Osteoblast (primary cell): Measurements from ENCODE around the gene GRAMD1A. TPM values are rescaled to one million over a fixed set of nuclear protein-coding genes. Genes with fewer than 3 reads are reported as not detected.

Source experiments
- DNase-seq: peaks from one replicate; pipeline ENCODE4 v3.0.0; 2011; ENCODE audit warnings: low spot score, mixed read lengths; ENCODE audit not compliant: insufficient read length; ENCODE audit errors: missing footprints
- H2AFZ ChIP-seq: 2 replicates; pipeline ENCODE4 v1.6.0; 2011; ENCODE audit warnings: mild to moderate bottlenecking, low read length
- H3K27ac ChIP-seq: 2 replicates; pipeline ENCODE4 v1.5.1; 2011; ENCODE audit warnings: mild to moderate bottlenecking, low read depth, low read length, moderate library complexity
- H3K27me3 ChIP-seq: 2 replicates; pipeline ENCODE4 v1.6.0; 2012; ENCODE audit warnings: mild to moderate bottlenecking, control low read depth, inconsistent platforms, low read length, moderate library complexity; ENCODE audit not compliant: insufficient read depth
- H3K36me3 ChIP-seq: 2 replicates; pipeline ENCODE4 v1.5.1; 2011; ENCODE audit warnings: mild to moderate bottlenecking, low read length, control low read depth, moderate library complexity; ENCODE audit not compliant: insufficient read depth
- H3K4me1 ChIP-seq: 2 replicates; pipeline ENCODE4 v1.5.1; 2011; ENCODE audit warnings: mild to moderate bottlenecking, low read length, control low read depth, moderate library complexity; ENCODE audit not compliant: insufficient read depth
- H3K4me2 ChIP-seq: 2 replicates; pipeline ENCODE4 v1.6.0; 2011; ENCODE audit warnings: mild to moderate bottlenecking, low read length; ENCODE audit not compliant: insufficient read depth
- H3K4me3 ChIP-seq: fragments of 200-600 bp; sonication (generic); 3 replicates; pipeline ENCODE4 v1.5.1; 2012; ENCODE audit warnings: mild to moderate bottlenecking, low read length, inconsistent platforms; ENCODE audit not compliant: insufficient read depth
- H3K79me2 ChIP-seq: 2 replicates; pipeline ENCODE4 v1.6.0; 2012; ENCODE audit warnings: mild to moderate bottlenecking, low read length, control low read depth, inconsistent platforms; ENCODE audit not compliant: insufficient read depth
- H3K9me3 ChIP-seq: 2 replicates; pipeline ENCODE4 v1.5.1; 2011; ENCODE audit warnings: low read depth, low read length, control low read depth
- H4K20me1 ChIP-seq: 2 replicates; pipeline ENCODE4 v1.6.0; 2012; ENCODE audit warnings: mild to moderate bottlenecking, low read length, control low read depth; ENCODE audit not compliant: insufficient read depth
- total RNA-seq: library from RNA; depleted of rRNA; stranded (reverse); fragments of >200 nt; gene quantifications from 2 replicates; pipeline ENCODE4 v1.2.3, GENCODE V29; 2012
- TF ChIP-seq, protein P1 (sequence below): IDR thresholded peaks from 2 replicates; pipeline ENCODE4 v1.5.1; 2011; ENCODE audit warnings: mild to moderate bottlenecking, low read depth, low read length, moderate library complexity; ENCODE audit errors: extremely low read depth

Gene GRAMD1A
- total RNA-seq, 1 donor = 29.7 TPM

DNA sequence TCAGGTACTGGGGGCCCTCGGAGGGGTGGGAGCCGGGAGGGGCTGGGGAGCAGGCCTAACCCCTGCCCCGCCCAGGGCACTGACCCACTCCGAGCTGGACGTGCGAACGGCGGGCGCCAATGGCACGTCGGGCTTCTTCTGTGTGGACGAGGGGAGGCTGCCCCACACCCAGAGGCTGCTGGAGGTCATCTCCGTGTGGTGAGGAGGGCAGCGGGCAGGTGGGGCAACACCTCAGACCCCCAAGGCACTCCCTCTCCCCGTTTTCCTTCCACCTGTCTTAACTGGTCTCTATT lies 59.6 kb downstream of the GRAMD1A start:
- DNase-seq = no peak
- no peaks in the 10 kb centered on the region for H3K4me1 ChIP-seq
- H3K79me2 ChIP-seq = no peaks in the 10 kb centered on the region
- no peak overlapping the region for H3K4me3 ChIP-seq
- TF ChIP-seq, protein P1, sequence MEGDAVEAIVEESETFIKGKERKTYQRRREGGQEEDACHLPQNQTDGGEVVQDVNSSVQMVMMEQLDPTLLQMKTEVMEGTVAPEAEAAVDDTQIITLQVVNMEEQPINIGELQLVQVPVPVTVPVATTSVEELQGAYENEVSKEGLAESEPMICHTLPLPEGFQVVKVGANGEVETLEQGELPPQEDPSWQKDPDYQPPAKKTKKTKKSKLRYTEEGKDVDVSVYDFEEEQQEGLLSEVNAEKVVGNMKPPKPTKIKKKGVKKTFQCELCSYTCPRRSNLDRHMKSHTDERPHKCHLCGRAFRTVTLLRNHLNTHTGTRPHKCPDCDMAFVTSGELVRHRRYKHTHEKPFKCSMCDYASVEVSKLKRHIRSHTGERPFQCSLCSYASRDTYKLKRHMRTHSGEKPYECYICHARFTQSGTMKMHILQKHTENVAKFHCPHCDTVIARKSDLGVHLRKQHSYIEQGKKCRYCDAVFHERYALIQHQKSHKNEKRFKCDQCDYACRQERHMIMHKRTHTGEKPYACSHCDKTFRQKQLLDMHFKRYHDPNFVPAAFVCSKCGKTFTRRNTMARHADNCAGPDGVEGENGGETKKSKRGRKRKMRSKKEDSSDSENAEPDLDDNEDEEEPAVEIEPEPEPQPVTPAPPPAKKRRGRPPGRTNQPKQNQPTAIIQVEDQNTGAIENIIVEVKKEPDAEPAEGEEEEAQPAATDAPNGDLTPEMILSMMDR = no peak
- no peaks in the 10 kb centered on the region for H3K9me3 ChIP-seq
- no peaks in the 10 kb centered on the region for H3K27me3 ChIP-seq
- H2AFZ ChIP-seq = no peak overlapping the region
- H3K27ac ChIP-seq = no peak overlapping the region
- no peak overlapping the region for H3K4me2 ChIP-seq
- H3K36me3 ChIP-seq = no peaks in the 10 kb centered on the region
- no peaks in the 10 kb centered on the region for H4K20me1 ChIP-seq

DNA sequence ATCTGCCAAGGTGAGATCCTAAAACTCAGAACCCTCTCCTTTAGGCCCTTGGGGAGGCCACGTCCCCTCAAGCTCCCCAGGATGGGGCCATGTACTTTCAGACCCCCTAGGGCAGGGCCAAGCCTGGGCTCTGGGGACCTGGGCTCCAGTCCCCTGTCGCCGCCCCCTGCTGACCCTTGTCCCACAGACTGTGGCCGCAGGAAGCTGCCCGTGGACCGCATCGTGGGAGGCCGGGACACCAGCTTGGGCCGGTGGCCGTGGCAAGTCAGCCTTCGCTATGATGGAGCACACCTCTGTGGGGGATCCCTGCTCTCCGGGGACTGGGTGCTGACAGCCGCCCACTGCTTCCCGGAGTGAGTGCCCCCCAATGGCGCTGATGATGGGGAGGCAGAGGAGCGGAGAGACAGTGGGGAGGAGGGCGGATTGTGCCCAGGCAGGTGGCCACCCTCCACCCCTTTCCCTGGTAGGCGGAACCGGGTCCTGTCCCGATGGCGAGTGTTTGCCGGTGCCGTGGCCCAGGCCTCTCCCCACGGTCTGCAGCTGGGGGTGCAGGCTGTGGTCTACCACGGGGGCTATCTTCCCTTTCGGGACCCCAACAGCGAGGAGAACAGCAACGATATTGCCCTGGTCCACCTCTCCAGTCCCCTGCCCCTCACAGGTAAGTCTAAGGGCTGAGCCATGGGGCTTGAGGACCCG lies 60.2 kb downstream of the GRAMD1A start:
- Histone ChIP-seq H3K27ac (no peak overlapping the region), H3K4me3 (no peak overlapping the region), H2AFZ (no peak overlapping the region), H3K4me1 (no peaks in the 10 kb centered on the region), H3K36me3 (no peaks in the 10 kb centered on the region), H3K9me3 (no peaks in the 10 kb centered on the region), H3K27me3 (no peaks in the 10 kb centered on the region), H3K79me2 (no peaks in the 10 kb centered on the region), H4K20me1 (no peaks in the 10 kb centered on the region), H3K4me2 (no peak overlapping the region)
- peak; percentile 53 for DNase-seq
- TF ChIP-seq, protein P1 = no peak

DNA sequence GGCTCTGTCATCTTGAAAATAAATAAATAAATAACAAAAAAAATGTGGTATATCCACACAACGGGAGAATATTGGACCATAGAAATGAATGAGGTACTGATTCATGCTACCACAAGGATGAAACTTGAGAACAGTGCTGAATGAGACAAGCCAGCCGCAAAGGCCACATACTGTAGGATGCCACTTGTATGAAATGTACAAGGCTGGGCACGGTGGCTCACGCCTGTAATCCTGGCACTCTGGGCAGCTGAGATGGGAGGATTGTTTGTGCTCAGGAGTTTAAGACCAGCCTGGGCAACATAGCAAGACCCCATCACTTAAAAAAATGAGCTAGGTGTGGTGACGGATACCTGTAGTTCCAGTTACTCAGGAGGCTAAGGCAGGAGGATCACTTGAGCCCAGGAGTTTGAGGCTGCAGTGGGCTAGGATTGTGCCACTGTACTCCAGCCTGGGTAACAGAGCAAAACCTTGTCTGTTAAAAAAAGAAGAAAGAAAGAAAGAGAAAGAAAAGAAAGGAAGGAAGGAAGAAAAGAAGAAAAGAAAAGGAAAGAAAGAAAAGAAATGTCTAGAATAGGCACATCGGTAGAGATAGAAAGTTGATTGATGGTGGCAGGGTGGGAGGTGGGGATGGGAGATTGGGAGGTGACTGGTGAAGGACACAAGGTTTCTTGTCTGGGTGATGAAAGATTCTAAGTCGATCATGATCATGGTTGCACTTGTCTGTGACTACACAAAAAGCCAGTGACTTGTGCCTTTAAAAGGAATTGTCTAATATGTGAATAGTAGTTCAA lies 61.7 kb downstream of the GRAMD1A start:
- no peaks in the 10 kb centered on the region for H3K4me1 ChIP-seq
- H3K79me2 ChIP-seq = no peaks in the 10 kb centered on the region
- no peak overlapping the region for H3K4me3 ChIP-seq
- no peak overlapping the region for H3K4me2 ChIP-seq
- TF ChIP-seq, protein P1 = no peak
- no peaks in the 10 kb centered on the region for H3K27me3 ChIP-seq
- no peak overlapping the region for H3K27ac ChIP-seq
- no peaks in the 10 kb centered on the region for H3K9me3 ChIP-seq
- H3K36me3 ChIP-seq = no peaks in the 10 kb centered on the region
- no peak overlapping the region for H2AFZ ChIP-seq
- peak; percentile 83 for DNase-seq
- H4K20me1 ChIP-seq = no peaks in the 10 kb centered on the region

DNA sequence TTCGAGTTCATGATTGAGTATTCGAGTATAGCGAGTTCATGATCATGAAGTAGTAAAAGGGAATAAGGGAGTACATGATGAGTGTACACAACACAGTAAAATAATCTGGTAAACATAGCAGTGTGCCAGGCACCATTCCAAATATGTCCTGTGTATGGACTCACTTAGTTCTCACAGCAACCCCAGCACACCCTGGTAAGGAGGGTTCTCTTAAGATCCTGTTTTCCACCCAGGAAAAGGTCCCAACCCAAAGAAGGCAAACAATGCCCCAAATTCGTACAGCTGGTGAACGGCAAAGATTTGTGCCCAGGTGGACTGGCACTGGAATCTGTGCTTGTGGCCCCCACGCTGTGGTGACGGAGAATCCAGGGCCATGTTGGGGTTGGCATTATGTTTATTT lies 62.8 kb downstream of the GRAMD1A start:
- Histone ChIP-seq H2AFZ (no peak overlapping the region), H4K20me1 (no peaks in the 10 kb centered on the region), H3K9me3 (no peaks in the 10 kb centered on the region), H3K36me3 (no peaks in the 10 kb centered on the region), H3K4me2 (no peak overlapping the region), H3K4me1 (no peaks in the 10 kb centered on the region), H3K27me3 (no peaks in the 10 kb centered on the region), H3K4me3 (no peak overlapping the region), H3K27ac (no peak overlapping the region), H3K79me2 (no peaks in the 10 kb centered on the region)
- DNase-seq = no peak
- TF ChIP-seq, protein P1 = no peak
